KOPT-K1 (cell line): ENCODE results near the gene STING1.
"Not testable (repeated sequence)": the region's sequence is repeated elsewhere in the genome, so short reads cannot be mapped to it uniquely, and the experiment has no call there.

Source experiments
- H3K27ac ChIP-seq: fragments of 200-600 bp; sonication (generic); 2 replicates; pipeline ENCODE4 v1.5.1; 2016; ENCODE audit warnings: antibody characterized with exemption, mild to moderate bottlenecking, low read depth, low read length; ENCODE audit not compliant: poor library complexity, severe bottlenecking
- H3K36me3 ChIP-seq: fragments of 200-600 bp; sonication (generic); 2 replicates; pipeline ENCODE4 v1.5.1; 2017; ENCODE audit warnings: antibody characterized with exemption, mild to moderate bottlenecking, low read length, moderate library complexity; ENCODE audit not compliant: insufficient read depth
- H3K9me3 ChIP-seq: fragments of 200-600 bp; sonication (generic); 2 replicates; pipeline ENCODE4 v1.5.1; 2017; ENCODE audit warnings: antibody characterized with exemption, low read length, mild to moderate bottlenecking; ENCODE audit not compliant: insufficient read depth, poor library complexity, severe bottlenecking

Gene STING1

GRCh38 chr5:139482050-139482889, at the start of gene STING1:
Gene STING1, minus strand, starts transcription at chr5:139482758. Its CDS starts 1,054 bp downstream, at chr5:139481704.
- peak within 1 kb of the TSS; percentile 73 for H3K27ac ChIP-seq
- H3K36me3 ChIP-seq, result peaks cover 19% of the 10 kb centered on the region; the same call in 1 of the 2 replicates
- no peaks in the 10 kb centered on the region for H3K9me3 ChIP-seq

DNA sequence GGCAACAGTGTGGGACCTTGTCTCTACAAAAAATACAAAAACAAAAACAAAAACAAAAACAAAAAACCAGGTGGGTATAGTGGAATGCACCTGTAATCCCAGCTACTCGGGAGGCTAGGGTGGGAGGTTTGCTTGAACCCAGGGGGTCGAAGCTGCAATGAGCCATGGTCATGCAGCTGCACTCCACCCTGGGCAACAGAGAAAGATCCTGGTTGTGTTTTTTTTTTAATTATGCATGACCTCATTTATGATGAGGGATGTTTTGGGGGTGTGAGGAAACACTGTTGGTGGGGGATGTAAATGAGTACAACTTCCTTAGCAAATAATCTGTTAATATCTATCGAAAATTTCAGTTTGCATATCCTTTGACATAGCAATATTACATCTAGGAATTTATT, 49.2 kb upstream of the STING1 start:
- no peaks in the 10 kb centered on the region for H3K9me3 ChIP-seq
- no peak overlapping the region for H3K27ac ChIP-seq
- no peaks in the 10 kb centered on the region for H3K36me3 ChIP-seq

DNA sequence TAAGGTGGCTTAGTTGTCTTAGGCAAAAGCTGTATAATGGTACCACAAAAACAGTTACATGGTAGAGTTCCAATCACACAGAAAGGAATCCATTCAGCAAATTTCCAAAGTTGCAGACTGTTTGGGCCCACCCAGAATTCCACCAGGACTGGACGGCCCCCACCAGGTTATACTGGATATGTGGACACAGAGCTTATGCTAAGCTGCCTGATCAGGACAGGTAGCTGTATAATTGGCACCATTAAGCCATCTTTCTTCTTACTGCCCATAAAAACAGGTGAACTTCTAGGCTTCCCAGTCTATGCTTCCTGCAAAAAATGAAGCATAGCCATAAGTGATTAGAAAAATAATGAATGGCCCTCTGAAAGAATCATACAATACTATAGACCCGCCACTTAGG, 47.5 kb upstream of the STING1 start:
- H3K27ac ChIP-seq, H3K36me3 ChIP-seq, H3K9me3 ChIP-seq: not testable (repeated sequence)

DNA sequence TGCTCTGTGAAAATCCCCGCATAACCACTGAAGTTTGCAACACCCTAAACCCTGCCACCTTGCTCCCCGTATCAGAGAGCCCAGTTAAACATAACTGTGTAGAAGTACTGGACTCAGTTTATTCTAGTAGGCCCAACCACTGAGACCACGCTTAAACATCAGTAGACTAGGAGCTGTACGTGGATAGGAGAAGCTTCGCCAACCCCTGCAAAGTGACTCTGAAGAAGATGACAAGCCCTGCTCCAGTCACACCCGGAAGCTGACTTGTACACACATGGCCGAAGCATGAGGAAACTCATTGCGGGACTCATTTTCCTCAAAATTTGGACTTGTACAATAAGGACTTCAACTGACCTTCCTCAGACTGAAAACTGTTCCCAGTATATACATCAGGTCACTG, 46.1 kb upstream of the STING1 start:
- H3K27ac ChIP-seq, H3K36me3 ChIP-seq, H3K9me3 ChIP-seq: not testable (repeated sequence)

DNA sequence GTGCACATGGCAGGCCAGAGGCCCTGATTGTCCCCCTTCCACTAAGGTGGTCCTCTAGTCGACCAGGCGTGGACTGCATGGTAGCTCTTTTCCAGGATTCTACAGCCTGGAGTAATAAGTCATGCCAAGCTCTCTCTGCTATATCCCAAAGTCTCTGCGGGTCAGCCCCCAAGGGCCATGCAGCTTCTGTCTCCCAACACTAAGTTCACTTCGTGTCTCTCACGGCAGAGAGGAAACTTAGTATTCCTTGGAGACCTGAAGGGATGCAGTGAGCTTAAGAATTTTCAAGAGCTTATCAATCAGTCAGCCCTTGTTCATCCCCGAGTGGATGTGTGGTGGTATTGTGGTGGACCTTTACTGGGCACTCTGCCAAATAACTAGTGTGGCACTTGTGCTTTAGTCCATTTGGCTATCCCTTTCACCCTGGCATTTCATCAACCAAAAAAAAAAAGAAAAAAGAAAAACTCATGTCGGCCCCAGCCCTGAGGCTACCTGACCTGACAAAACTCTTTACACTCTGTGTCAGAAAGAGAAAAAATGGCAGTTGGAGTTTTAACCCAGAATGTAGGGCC, 45.4 kb upstream of the STING1 start:
- not testable (repeated sequence) for H3K36me3 ChIP-seq, H3K27ac ChIP-seq, H3K9me3 ChIP-seq

DNA sequence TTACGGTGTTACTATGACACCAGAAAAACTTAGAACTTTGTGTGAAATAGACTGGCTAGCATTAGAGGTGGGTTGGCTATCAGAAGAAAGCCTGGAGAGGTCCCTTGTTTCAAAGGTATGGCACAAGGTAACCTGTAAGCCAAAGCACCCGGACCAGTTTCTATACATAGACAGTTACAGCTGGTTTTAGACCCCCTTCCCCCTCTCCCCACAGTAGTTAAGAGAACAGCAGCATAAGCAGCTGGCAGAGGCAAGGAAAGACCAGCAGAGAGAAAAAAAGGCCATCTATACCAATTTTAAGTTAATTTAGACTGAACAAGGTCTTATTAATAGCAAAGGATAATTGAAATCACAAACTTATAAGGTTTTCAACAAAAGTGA, 44.5 kb upstream of the STING1 start:
- H3K36me3 ChIP-seq, H3K27ac ChIP-seq: not testable (repeated sequence)

DNA sequence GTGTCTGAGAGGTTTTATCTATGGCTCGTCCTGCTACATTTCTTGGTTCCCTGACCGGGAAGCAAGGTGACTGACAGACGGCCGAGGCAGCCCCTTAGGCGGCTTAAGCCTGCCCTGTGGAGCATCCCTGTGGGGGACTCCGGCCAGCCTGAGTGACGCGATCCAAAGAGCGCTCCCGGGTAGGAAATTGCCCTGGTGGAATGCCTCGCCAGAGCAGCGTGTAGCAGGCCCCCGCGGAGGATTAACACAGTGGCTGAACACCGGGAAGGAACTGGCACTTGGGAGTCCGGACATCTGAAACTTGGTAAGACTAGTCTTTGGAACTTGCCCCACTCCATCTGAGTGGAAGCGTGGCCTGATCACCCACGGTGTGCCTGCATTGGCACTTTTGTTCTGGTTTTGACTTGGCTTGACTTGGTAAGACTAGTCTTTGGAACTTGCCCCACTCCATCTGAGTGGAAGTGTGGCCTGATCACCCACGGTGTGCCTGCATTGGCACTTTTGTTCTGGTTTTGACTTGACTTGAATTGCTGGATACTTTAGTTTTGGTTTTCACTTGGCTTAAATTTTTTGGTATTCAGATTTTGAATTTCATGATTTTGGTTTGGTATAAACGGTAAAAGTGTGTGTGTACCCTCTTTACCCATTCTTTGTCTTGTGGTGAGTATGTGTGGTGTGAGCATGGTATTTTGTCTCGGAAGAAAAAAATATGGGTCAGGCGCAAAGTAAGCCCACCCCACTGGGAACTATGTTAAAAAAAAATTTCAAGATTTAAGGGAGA, 43.9 kb upstream of the STING1 start:
- not testable (repeated sequence) for H3K27ac ChIP-seq, H3K9me3 ChIP-seq, H3K36me3 ChIP-seq

More for the DNA sequence above, 44.5 kb upstream of the STING1 start:
- not testable (repeated sequence) for H3K9me3 ChIP-seq

DNA sequence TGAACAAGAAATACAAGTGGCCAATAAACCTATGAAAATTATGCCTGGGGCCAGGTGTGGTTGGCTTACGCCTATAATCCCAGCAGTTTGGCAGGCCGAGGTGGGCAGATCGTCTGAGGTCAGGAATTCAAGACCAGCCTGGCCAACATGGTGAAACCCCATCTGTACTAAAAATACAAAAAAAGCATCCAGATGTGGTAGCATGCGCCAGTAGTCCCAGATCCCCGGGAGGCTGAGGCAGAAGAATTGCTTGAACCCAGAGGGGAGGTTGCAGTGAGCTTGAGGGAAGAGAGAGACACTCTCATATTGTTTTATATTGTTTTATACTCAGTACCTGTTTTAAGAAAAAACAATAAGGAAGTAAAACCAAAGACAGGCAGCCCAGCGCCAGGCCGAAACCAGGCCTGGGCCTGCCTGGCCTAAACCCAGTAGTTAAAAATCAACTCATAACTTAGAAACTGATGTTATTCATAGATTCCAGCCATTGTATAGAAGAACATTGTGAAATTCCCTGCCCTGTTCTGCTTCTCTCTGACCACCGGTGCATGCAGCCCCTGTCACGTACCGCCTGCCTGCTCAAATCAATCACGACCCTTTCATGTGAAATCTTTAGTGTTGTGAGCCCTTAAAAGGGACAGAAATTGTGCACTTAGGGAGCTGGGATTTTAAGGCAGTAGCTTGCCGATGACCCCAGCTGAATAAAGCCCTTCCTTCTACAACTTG, 43.2 kb upstream of the STING1 start:
- not testable (repeated sequence) for H3K27ac ChIP-seq, H3K36me3 ChIP-seq, H3K9me3 ChIP-seq

- H3K27ac ChIP-seq, result no peak overlapping the region
- H3K9me3 ChIP-seq, result no peaks in the 10 kb centered on the region
- no peaks in the 10 kb centered on the region for H3K36me3 ChIP-seq
Measured at GRCh38 chr5:139524940-139525585, 42.5 kb upstream of the STING1 start.

DNA sequence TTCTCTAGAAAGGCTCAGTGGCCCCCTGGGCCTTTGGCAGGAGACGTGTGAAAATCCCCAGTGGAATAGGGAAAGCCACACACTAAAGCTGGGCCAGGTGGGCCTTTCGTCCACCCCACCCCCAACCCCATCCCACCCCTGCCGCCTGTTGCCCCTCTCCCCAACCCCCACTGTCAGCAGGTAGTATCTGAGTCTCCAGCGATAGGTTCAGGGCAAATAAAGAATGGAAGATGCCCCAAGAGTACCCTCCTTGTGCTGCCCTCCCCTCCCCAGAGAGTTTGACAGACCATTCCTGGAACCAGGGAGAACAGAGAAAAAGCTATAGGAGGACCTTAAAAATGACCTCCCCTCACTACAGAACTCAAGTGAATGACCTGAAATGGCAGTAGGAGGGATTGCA, 41.9 kb upstream of the STING1 start:
- Histone ChIP-seq H3K36me3 (no peaks in the 10 kb centered on the region), H3K27ac (no peak overlapping the region), H3K9me3 (no peaks in the 10 kb centered on the region)

DNA sequence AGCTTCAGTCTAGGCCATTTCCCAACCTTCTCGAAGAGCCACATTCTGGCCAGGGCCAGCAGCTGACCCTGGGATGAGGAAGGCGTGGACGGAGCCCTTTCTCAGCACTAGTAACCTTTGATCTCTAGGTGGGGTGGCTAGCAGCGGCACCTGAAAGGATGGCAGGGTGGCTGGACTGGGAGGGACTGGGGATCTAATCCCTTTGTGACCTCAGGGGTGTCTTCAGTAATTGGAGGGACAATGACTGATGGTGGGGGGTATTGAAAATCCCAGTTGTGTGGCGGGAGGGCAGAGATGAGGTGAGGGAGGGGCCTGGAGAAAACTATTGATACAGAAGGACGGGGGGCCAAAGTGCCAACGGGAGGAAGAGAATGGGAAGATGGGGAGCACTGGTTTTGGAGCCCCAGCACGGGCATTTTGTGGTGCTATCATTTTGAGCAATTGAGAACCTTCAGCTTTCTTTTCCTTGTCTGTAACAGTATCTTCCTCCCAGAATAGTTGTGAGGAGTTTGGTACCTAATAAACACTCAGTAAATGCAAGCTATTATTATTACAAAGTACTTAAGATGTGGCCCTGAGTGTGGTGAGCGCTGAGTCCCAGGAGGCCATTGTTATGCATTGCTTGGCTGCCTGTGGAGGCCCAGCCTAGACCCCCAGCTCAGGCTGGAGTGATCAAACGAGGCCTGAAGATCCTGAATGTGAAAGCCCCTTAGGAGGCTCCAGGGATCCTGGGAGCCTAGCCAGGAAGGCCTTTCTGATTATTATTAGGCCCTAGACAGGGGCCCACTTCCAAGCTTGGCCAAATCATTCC, 41.3 kb upstream of the STING1 start:
- Histone ChIP-seq H3K27ac (no peak overlapping the region), H3K36me3 (no peaks in the 10 kb centered on the region), H3K9me3 (no peaks in the 10 kb centered on the region)

DNA sequence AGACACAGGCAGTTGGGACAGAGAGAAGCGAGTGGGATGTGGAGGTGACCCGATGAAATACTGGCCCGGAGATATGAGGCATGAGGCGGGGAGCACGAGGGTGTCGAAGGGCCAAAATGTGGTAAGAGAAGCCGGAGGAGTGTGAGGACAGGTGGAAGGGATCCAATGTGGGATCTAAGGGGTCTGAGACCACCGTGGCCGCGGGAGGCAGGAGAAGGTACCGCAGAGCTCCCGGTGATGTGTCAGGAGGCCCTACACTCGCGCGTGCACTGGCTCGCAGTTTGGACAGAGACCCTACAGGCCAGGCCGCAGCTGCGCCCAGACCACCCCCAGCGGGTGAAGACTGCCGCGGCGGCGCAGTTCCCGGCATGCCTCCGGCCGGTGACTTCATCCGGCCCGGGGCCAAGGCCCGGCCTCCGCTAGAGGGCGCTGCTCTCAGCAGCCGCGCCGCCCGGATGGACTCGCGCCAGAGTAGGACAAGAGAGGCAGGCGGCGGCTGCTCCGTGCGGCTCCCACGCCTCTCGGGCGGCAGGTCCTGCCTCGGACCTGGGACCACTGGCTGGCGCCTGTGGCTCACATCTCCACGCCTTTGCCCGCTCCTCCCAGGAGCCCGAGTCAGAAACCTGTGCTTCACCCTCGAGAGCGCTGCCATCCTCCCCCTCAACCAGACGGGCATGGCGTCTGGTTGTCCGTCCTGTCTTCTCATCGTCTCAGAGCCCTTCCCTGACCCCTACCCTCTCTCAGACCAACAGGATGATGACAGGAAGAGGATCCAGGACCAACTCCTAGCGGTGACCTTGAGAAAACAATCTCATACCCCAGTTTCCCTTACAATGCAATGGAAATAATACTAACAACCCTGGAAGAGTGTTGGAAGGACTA, 35.4 kb upstream of the STING1 start:
- peak overlapping the region; percentile 67 for H3K27ac ChIP-seq
- no peaks in the 10 kb centered on the region for H3K36me3 ChIP-seq
- no peaks in the 10 kb centered on the region for H3K9me3 ChIP-seq

- no peaks in the 10 kb centered on the region for H3K9me3 ChIP-seq
- H3K36me3 ChIP-seq, result no peaks in the 10 kb centered on the region
- H3K27ac ChIP-seq, result no peak overlapping the region
Measured at GRCh38 chr5:139514486-139514856, 31.9 kb upstream of the STING1 start.
